Activated T-helper 1 cell treated with Interleukin-2 at 50 U/mL for 16 hours (primary cell): Measurements from ENCODE around the gene SMS.
"Not testable (repeated sequence)": the region's sequence is repeated elsewhere in the genome, so short reads cannot be mapped to it uniquely, and the experiment has no call there.

ENCODE experiments used
- DNase-seq: peaks from one replicate; pipeline ENCODE4 v3.0.0-alpha.2; 2020; ENCODE audit warnings: low read depth

SMS gene

DNA sequence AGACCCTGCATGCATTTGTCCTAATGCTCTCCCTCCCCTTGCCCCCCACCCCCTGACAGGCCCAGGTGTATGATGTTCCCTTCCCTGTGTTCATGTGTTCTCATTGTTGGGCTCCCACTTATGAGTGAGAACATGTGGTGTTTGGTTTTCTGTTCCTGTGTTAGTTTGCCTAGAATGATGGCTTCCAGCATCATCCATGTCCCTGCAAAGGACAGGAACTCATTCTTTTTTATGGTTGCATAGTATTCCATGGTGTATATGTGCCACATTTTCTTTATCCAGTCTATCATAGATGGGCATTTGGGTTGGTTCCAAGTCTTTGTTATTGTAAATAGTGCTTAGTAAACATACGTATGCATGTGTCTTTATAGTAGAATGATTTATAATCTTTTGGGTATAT lies 10.0 kb downstream of the SMS start:
- not testable (repeated sequence) for DNase-seq

DNA sequence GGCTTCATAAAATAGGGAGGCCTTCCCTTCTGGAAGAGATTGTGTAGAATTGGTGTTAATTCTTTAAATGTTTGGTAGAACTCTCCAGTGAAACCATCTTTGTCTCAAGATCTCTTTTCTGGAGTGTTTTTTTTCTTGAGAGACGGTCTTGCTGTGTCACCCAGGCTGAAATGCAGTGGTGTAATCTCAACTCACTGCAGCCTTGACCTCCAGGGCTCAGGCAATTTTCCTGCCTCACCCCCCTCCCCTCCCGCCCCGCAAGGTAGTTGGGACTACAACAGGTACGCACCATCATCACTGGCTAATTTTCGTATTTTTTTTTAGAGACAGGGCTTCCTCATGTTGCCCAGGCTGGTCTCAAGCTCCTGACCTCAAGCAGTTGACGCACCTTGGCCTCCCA lies 12.1 kb downstream of the SMS start:
- DNase-seq, result no peak

GRCh38 chrX:21953195-21953830 lies 12.8 kb downstream of the SMS start:
- not testable (repeated sequence) for DNase-seq

DNA sequence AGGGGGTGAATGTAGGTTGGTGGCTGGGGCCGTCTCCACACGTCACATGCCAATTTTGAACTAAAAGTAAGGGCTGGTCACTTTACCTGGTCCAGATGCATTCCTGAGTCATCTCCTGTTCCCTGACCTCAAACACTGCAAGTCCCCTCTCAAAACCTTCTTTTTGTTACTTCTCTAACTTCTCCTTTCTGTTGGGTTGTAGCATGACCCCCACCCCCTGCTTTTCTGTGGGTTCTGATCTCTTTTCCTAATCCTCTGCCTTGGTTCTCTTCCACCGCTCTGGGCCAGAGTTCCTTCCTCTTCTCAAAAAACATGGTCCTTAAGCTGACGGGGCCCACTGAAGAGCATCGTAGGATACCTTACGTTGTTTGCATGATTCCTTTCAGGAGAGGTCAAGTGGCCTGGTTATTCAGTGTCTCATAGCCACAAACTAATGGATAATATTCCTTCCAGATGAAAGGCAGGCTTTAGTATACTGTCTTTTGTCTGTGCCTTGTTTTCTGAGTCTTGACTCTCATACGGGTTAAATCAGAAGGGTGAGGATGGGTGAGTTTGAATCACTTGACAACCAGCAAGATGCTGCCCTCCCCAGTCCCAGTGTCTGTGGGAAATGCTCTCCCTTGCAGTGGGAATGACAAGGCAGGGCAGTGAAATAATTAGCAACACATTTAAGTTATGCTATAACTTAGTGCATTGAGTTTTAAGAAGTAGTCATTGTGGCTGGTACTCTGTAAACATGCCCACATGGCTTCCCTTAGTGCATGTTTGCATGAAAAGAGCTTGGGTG lies 15.1 kb downstream of the SMS start:
- no peak for DNase-seq

- no peak for DNase-seq
These were observed 16.3 kb downstream of the SMS start for GRCh38 chrX:21956783-21957182.

GRCh38 chrX:21958187-21958586 lies 17.7 kb downstream of the SMS start:
- no peak for DNase-seq

DNA sequence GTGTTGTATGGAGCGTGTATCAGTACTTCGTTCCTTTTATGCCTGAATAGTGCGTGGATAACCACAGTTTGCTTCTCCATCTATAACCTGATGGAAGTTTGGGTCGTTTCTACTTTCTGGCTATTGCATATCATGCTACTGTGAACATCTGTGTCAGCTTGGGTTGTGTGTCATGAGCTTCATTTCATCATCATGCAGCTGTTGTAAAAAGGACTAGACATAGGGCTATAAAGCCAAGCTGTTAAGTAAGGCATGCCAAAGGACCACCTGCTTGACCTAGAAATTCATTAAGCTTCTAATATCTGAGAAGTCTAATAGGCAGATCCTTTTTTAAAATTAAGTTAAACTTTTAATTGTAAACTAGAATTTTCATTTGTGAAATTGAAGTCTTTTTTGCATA lies 18.4 kb downstream of the SMS start:
- no peak for DNase-seq

- no peak for DNase-seq
These were observed 19.0 kb downstream of the SMS start for GRCh38 chrX:21959362-21960051.

- no peak for DNase-seq
These were observed 20.3 kb downstream of the SMS start for GRCh38 chrX:21960569-21961541.

DNA sequence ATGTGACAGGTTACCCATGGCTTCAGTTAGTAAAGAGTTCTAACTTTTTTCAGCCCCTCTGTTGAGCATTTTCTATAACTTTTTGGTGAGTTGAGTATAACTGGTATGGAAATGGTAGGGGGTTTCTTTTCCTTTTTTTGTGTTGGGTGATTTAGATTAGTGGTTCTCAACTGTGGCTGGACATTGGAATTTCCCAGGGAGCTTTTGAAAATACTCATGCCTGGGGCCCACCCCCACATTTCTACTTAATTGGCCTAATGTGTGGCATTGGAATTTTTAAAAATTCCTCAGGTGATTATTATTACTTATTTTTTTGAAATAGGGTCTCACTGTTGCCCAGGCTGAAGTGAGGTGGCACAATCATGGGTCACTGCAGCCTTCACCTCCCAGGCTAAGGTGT lies 21.9 kb downstream of the SMS start:
- no peak for DNase-seq

- DNase-seq, result no peak
These were observed 22.8 kb downstream of the SMS start for GRCh38 chrX:21963269-21963668.

- DNase-seq, result no peak
These were observed 23.4 kb downstream of the SMS start for GRCh38 chrX:21963731-21964405.

- DNase-seq, result no peak
These were observed 26.4 kb downstream of the SMS start for GRCh38 chrX:21966866-21967265.

- no peak for DNase-seq
These were observed 27.8 kb downstream of the SMS start for GRCh38 chrX:21968333-21968732.

DNA sequence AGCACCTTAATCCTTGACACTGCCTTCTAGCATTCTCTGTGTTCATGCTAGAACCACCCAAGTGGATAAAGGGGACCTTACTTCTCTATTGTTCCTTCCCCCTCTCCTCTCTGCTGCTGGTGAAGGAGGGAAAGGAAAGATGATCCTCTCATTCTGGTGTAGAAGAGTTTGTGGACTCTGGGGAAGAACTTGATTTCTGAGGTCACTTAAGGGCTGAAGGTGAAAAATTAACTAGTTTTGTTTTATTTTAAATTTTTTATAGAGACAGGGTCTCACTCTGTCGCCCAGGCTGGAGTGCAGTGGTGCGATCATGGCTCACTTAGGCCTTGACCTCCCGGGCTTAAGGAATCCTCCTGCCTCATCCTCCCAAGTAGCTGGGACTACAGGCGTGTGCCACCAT lies 29.8 kb downstream of the SMS start:
- no peak for DNase-seq

DNA sequence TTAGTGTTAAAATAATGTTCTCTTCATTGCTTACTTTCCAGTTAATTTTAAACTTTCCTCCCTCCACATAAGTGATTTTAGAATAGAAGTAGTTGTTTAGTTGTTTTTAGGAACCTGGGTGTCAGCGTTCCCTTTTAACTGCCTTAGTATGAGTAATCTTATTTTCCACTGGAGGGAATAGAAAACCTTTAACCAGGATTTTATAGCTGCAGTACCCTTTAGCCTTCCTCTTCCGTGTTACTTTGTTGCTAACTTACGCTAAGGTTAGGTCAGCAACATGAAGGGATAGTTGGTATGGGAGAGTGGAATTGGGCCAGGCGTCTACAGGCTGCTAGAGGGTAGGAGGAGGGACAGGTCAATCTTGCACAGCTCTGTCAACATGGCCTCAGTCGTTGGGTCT lies 31.5 kb downstream of the SMS start:
- no peak for DNase-seq

DNA sequence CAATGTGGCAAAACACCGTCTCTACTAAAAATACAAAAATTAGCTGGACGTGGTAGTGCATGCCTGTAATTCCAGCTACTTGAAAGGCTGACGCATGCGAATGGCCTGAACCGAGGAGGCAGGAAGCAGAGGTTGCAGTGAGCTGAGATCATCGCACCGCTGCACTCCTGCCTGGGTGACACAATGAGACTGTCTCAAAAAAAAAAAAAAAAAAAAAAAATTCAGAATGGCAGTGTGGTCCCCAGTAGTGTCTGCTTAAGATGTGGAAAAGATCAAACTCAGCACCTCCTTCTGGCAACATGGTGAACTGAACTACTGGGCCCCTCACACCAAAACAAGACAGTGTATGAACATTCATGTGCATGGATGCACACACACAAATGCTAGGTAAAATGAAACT lies 32.2 kb downstream of the SMS start:
- DNase-seq, result peak; percentile 29

- DNase-seq, result no peak
These were observed 33.0 kb downstream of the SMS start for GRCh38 chrX:21973321-21974010.

DNA sequence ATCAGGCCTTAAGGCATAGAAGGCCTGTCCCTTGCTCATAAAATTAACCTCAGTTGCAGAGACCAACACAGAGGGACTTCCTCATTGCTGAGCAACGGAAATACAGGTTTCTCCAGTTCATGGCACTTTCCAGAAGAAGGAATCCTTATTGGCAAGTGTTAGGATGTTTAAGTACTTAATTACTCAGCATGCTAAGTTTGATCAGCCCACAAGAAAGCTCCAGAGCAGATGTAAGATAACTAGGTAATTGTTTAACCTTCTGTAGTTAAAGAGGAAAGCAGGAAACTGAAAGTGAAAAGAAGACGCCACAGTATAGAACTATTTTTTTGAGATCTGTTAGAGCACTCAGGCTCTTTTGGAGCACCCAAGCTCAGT lies 33.5 kb downstream of the SMS start:
- DNase-seq, result no peak

- DNase-seq, result no peak
These were observed 34.7 kb downstream of the SMS start for GRCh38 chrX:21975242-21975641.

- no peak for DNase-seq
These were observed 35.3 kb downstream of the SMS start for GRCh38 chrX:21975812-21976211.
